ENCODE data around the gene TSR3. TPM values are rescaled to one million over a fixed set of nuclear protein-coding genes. Genes with fewer than 3 reads are reported as not detected.

TSR3 gene
- 56.5 to 98.9 TPM (median 94.1 TPM) in 5 replicates for total RNA-seq (2022; extraction: Qiagen RNA extraction; ENCODE audit: low read depth)

GRCh38 chr16:1351582-1352362, at the start of gene TSR3, which contains the start of gene GNPTG:
TSS of gene TSR3 (minus strand) at chr16:1351878. CDS start at chr16:1351804, 74 bp downstream.
TSS of gene GNPTG (plus strand) at chr16:1351931. CDS start at chr16:1351966, 35 bp downstream.

GRCh38 chr16:1333149-1333812, 18.4 kb downstream of the TSR3 start, which contains the start of gene BAIAP3:
TSS of gene BAIAP3 (plus strand) at chr16:1333645. CDS start at chr16:1338550, 4,905 bp downstream.

DNA sequence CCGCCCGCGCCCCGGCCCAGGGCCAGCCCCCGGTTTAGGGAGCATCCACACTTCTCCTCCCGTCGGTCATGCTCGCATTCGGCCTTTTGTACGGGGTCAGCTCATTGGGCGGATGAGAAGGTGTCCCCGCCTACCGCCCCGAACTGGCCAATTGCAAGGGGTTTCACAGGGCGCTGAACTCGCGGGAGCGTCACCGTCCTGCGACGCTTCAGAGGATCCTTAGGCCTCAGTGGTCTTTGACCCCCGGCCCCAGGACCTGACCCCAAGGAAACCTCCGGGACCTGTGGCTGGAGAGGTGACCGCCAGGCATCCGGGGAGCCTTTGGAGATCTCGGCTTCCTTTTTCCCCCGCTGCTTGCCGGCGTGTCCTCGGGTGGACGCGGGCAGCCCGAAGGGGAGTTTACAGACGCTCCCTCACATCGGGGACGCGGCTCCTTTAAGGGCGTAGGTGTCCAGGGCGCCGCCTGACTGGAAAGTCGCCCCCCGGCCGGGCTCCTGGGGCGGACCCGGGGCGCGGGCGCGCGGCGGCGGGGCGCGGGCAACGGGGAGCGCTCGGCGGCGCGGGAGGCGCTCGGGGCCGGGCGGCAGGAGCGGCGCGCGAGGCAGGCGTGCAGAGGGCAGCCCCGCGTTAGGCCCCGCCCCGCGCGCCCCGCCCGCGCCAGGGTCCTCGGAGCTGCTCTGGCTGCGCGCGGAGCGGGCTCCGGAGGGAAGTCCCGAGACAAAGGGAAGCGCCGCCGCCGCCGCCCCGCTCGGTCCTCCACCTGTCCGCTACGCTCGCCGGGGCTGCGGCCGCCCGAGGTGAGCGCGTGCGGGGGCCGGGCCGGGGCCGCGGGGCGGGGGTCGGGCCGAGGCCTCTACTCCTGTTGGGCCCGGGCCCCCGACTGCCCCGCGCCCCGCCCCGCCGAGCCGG, 42.4 kb downstream of the TSR3 start, which contains the start of gene UBE2I:
TSS of gene UBE2I (plus strand) at position 660 of the 909 bp plus-strand sequence. CDS start 4,395 bp downstream, outside the sequence.

Other genes starting within 250 kb of the TSR3 start
- gene CACNA1H, start 198.8 kb downstream of the TSR3 start, total RNA-seq (2022; extraction: Qiagen RNA extraction; ENCODE audit: low read depth): 7.0 to 13.9 TPM (median 11.7 TPM) in 5 replicates
- gene TPSG1, start 126.6 kb downstream of the TSR3 start, total RNA-seq (2022; extraction: Qiagen RNA extraction; ENCODE audit: low read depth): 0.14 TPM in 1 of 5 replicates, not detected in the others
- not detected in 5 replicates for gene TPSB2, start 121.7 kb downstream of the TSR3 start, total RNA-seq (2022; extraction: Qiagen RNA extraction; ENCODE audit: low read depth)
- gene TPSAB1, start 111.2 kb downstream of the TSR3 start, total RNA-seq (2022; extraction: Qiagen RNA extraction; ENCODE audit: low read depth): 0.21 TPM in 1 of 5 replicates, not detected in the others
- gene TPSD1, start 95.8 kb downstream of the TSR3 start, total RNA-seq (2022; extraction: Qiagen RNA extraction; ENCODE audit: low read depth): not detected in 5 replicates
- 162 to 245 TPM (median 176 TPM) in 5 replicates for gene UBE2I, start 42.2 kb downstream of the TSR3 start, total RNA-seq (2022; extraction: Qiagen RNA extraction; ENCODE audit: low read depth)
- gene BAIAP3, start 18.2 kb downstream of the TSR3 start, total RNA-seq (2022; extraction: Qiagen RNA extraction; ENCODE audit: low read depth): 0.90 to 1.2 TPM (median 0.99 TPM) in 5 replicates
- gene GNPTG, start 53 bp upstream of the TSR3 start, total RNA-seq (2022; extraction: Qiagen RNA extraction; ENCODE audit: low read depth): 22.0 to 35.1 TPM (median 34.2 TPM) in 5 replicates
- 23.4 to 44.3 TPM (median 41.7 TPM) in 5 replicates for gene UNKL, start 62.8 kb upstream of the TSR3 start, total RNA-seq (2022; extraction: Qiagen RNA extraction; ENCODE audit: low read depth)
- gene UQCC4, start 68.9 kb upstream of the TSR3 start, total RNA-seq (2022; extraction: Qiagen RNA extraction; ENCODE audit: low read depth): 30.1 to 39.9 TPM (median 36.1 TPM) in 5 replicates
- gene PERCC1, start 79.2 kb upstream of the TSR3 start, total RNA-seq (2022; extraction: Qiagen RNA extraction; ENCODE audit: low read depth): not detected in 5 replicates
- 0.13 to 0.49 TPM (median 0.41 TPM) in 5 replicates for gene CCDC154, start 92.7 kb upstream of the TSR3 start, total RNA-seq (2022; extraction: Qiagen RNA extraction; ENCODE audit: low read depth)
- gene CLCN7, start 123.2 kb upstream of the TSR3 start, total RNA-seq (2022; extraction: Qiagen RNA extraction; ENCODE audit: low read depth): 54.7 to 83.5 TPM (median 74.9 TPM) in 5 replicates
- not detected in 5 replicates for gene PTX4, start 137.1 kb upstream of the TSR3 start, total RNA-seq (2022; extraction: Qiagen RNA extraction; ENCODE audit: low read depth)
- 26.4 to 46.2 TPM (median 38.6 TPM) in 5 replicates for gene TELO2, start 141.5 kb upstream of the TSR3 start, total RNA-seq (2022; extraction: Qiagen RNA extraction; ENCODE audit: low read depth)
- not detected in 5 replicates for gene TMEM204, start 181.8 kb upstream of the TSR3 start, total RNA-seq (2022; extraction: Qiagen RNA extraction; ENCODE audit: low read depth)